GM18517 (cell line): ENCODE results near the gene USF2.
"Not testable (repeated sequence)": the region's sequence is repeated elsewhere in the genome, so short reads cannot be mapped to it uniquely, and the experiment has no call there.

ENCODE experiments used
- ATAC-seq: cut with Tn5 transposase; IDR thresholded peaks from one replicate; pipeline ENCODE4 v1.9.1; 2021; ENCODE audit warnings: mild to moderate bottlenecking, moderate library complexity; ENCODE audit not compliant: unreplicated experiment

The USF2 gene

GRCh38 chr19:35284153-35285094, 15.7 kb downstream of the USF2 start:
- ATAC-seq, result no peak

GRCh38 chr19:35285095-35285449, 16.3 kb downstream of the USF2 start:
- no peak for ATAC-seq

GRCh38 chr19:35285465-35285864, 16.7 kb downstream of the USF2 start:
- not testable (repeated sequence) for ATAC-seq

- ATAC-seq, result not testable (repeated sequence)
Measured at GRCh38 chr19:35286101-35286500, 17.3 kb downstream of the USF2 start.

GRCh38 chr19:35287713-35288112, 19.0 kb downstream of the USF2 start:
- no peak for ATAC-seq

- no peak for ATAC-seq
Measured at GRCh38 chr19:35288331-35288730, 19.6 kb downstream of the USF2 start.

GRCh38 chr19:35288906-35289305, 20.1 kb downstream of the USF2 start:
- no peak for ATAC-seq

- ATAC-seq, result no peak
Measured at GRCh38 chr19:35290381-35291127, 21.8 kb downstream of the USF2 start.

GRCh38 chr19:35291259-35291658, 22.5 kb downstream of the USF2 start:
- no peak for ATAC-seq

- no peak for ATAC-seq
Measured at GRCh38 chr19:35291916-35292315, 23.2 kb downstream of the USF2 start, which contains the start of gene MAG. Gene MAG, plus strand, starts transcription at chr19:35292161. Its CDS starts 3,248 bp downstream, at chr19:35295409.

GRCh38 chr19:35292421-35293362, 23.9 kb downstream of the USF2 start:
- ATAC-seq, result no peak

GRCh38 chr19:35293363-35293739, 24.6 kb downstream of the USF2 start:
- no peak for ATAC-seq

- ATAC-seq, result no peak
Measured at GRCh38 chr19:35293808-35294207, 25.0 kb downstream of the USF2 start.

GRCh38 chr19:35294328-35294727, 25.6 kb downstream of the USF2 start:
- no peak for ATAC-seq

- no peak for ATAC-seq
Measured at GRCh38 chr19:35294859-35295791, 26.4 kb downstream of the USF2 start.

- no peak for ATAC-seq
Measured at GRCh38 chr19:35295792-35296462, 27.2 kb downstream of the USF2 start.

GRCh38 chr19:35296644-35297514, 28.1 kb downstream of the USF2 start:
- no peak for ATAC-seq

- no peak for ATAC-seq
Measured at GRCh38 chr19:35297515-35297848, 28.7 kb downstream of the USF2 start.
